ENCODE data around the gene LTBP4. TPM values are rescaled to one million over a fixed set of nuclear protein-coding genes. Genes with fewer than 3 reads are reported as not detected.

Gene LTBP4
- polyA plus RNA-seq, 2 donors: 69.9 to 117 TPM

DNA sequence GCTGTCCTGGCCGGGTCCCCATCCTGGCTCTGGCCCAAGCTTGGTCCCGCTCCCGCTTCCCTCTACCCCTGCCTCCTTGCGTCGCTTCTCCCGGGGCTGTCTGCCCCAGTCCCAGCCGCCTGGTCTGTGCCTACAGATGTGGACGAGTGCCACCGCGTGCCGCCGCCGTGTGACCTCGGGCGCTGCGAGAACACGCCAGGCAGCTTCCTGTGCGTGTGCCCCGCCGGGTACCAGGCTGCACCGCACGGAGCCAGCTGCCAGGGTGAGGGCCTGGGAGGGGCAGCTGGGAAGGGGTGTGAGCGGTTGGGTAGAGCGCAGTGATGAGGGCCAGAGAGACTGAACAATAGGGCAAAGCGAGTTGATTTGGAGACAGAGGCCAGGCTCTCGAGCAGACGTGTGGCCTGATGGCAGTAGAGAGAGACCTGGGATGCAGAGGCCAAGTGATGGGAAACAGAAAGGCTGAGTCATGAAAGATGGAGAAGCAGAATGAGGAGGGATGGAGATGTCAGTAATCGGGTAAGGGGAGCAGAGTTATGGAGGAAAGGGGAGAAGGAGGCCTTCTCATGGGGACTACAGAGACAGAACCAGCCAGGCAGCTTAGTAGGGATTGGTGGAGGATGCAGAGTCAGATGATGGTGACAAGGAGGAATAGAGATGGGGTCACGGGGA is 9.4 kb downstream of the LTBP4 start:
- no peaks in the 10 kb centered on the region for H3K27me3 ChIP-seq (ENCODE audit: control insufficient read depth in 1 of 2, insufficient read depth in 2 of 2, low read length in 2 of 2)
- no peaks in the 10 kb centered on the region for H3K9me3 ChIP-seq (ENCODE audit: control insufficient read depth in 2 of 2, insufficient read depth in 1 of 2, low read depth in 1 of 2, low read length in 1 of 2)
- H3K4me3 ChIP-seq (ENCODE audit: low read depth in 1 of 2, low read length in 2 of 2): peak overlapping the region; percentile 19 to 59
- H3K36me3 ChIP-seq (ENCODE audit: control insufficient read depth in 2 of 2, insufficient read depth in 2 of 2, low read length in 1 of 2): no peaks in the 10 kb centered on the region
- peaks cover 3 to 42% of the 10 kb centered on the region in 2 donors for H3K4me1 ChIP-seq (ENCODE audit: control insufficient read depth in 2 of 2, insufficient read depth in 2 of 2, low read length in 1 of 2)
- WGBS, 2 donors: 21 to 27% methylated on average over 29 of the region's 29 CpGs
- H3K27ac ChIP-seq (ENCODE audit: low read depth in 2 of 2, low read length in 1 of 2): peak overlapping the region; percentile 95 to 98

DNA sequence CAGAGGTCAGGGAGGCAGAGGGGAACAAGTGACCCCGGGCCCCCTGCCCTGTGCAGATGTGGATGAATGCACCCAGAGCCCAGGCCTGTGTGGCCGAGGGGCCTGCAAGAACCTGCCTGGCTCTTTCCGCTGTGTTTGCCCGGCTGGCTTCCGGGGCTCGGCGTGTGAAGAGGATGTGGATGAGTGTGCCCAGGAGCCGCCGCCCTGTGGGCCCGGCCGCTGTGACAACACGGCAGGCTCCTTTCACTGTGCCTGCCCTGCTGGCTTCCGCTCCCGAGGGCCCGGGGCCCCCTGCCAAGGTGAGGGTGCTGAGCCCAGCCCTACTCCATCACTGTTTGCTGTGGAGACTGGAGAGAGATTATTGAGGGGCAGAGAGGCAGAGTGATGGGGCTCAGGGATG is 9.9 kb downstream of the LTBP4 start:
- H3K9me3 ChIP-seq (ENCODE audit: control insufficient read depth in 2 of 2, insufficient read depth in 1 of 2, low read depth in 1 of 2, low read length in 1 of 2): no peaks in the 10 kb centered on the region
- H3K4me1 ChIP-seq (ENCODE audit: control insufficient read depth in 2 of 2, insufficient read depth in 2 of 2, low read length in 1 of 2): peaks cover 3 to 42% of the 10 kb centered on the region in 2 donors
- 50 to 73% methylated on average over 14 to 15 of the region's 15 CpGs for WGBS, 2 donors
- no peaks in the 10 kb centered on the region for H3K36me3 ChIP-seq (ENCODE audit: control insufficient read depth in 2 of 2, insufficient read depth in 2 of 2, low read length in 1 of 2)
- H3K4me3 ChIP-seq (ENCODE audit: low read depth in 1 of 2, low read length in 2 of 2): no peak overlapping the region
- H3K27me3 ChIP-seq (ENCODE audit: control insufficient read depth in 1 of 2, insufficient read depth in 2 of 2, low read length in 2 of 2): no peaks in the 10 kb centered on the region
- H3K27ac ChIP-seq (ENCODE audit: low read depth in 2 of 2, low read length in 1 of 2): peak overlapping the region; percentile 95 to 98

- Histone ChIP-seq H3K4me1 (ENCODE audit: control insufficient read depth in 2 of 2, insufficient read depth in 2 of 2, low read length in 1 of 2) (peaks cover 3 to 42% of the 10 kb centered on the region in 2 donors), H3K36me3 (ENCODE audit: control insufficient read depth in 2 of 2, insufficient read depth in 2 of 2, low read length in 1 of 2) (peaks cover 0 to 5% of the 10 kb centered on the region in 2 donors)
- 86% methylated on average over 10 of the region's 10 CpGs for WGBS, 2 donors
These were observed 10.9 kb downstream of the LTBP4 start for GRCh38 chr19:40611900-40612698.

GRCh38 chr19:40612831-40613689 is 11.9 kb downstream of the LTBP4 start:
- Histone ChIP-seq H3K27ac (ENCODE audit: low read depth in 2 of 2, low read length in 1 of 2) (peak overlapping the region; percentile 88 to 97), H3K27me3 (ENCODE audit: control insufficient read depth in 1 of 2, insufficient read depth in 2 of 2, low read length in 2 of 2) (no peaks in the 10 kb centered on the region), H3K9me3 (ENCODE audit: control insufficient read depth in 2 of 2, insufficient read depth in 1 of 2, low read depth in 1 of 2, low read length in 1 of 2) (no peaks in the 10 kb centered on the region), H3K4me3 (ENCODE audit: low read depth in 1 of 2, low read length in 2 of 2) (peak overlapping the region; percentile 56 to 60), H3K4me1 (ENCODE audit: control insufficient read depth in 2 of 2, insufficient read depth in 2 of 2, low read length in 1 of 2) (peaks cover 3 to 34% of the 10 kb centered on the region in 2 donors), H3K36me3 (ENCODE audit: control insufficient read depth in 2 of 2, insufficient read depth in 2 of 2, low read length in 1 of 2) (peaks cover 0 to 5% of the 10 kb centered on the region in 2 donors)
- 35 to 40% methylated on average over 50 of the region's 50 CpGs for WGBS, 2 donors

More at GRCh38 chr19:40611900-40612698, 10.9 kb downstream of the LTBP4 start:
- Histone ChIP-seq H3K4me3 (ENCODE audit: low read depth in 1 of 2, low read length in 2 of 2) (no peak overlapping the region), H3K27ac (ENCODE audit: low read depth in 2 of 2, low read length in 1 of 2) (peak overlapping the region; percentile 95 to 98), H3K9me3 (ENCODE audit: control insufficient read depth in 2 of 2, insufficient read depth in 1 of 2, low read depth in 1 of 2, low read length in 1 of 2) (no peaks in the 10 kb centered on the region), H3K27me3 (ENCODE audit: control insufficient read depth in 1 of 2, insufficient read depth in 2 of 2, low read length in 2 of 2) (no peaks in the 10 kb centered on the region)

DNA sequence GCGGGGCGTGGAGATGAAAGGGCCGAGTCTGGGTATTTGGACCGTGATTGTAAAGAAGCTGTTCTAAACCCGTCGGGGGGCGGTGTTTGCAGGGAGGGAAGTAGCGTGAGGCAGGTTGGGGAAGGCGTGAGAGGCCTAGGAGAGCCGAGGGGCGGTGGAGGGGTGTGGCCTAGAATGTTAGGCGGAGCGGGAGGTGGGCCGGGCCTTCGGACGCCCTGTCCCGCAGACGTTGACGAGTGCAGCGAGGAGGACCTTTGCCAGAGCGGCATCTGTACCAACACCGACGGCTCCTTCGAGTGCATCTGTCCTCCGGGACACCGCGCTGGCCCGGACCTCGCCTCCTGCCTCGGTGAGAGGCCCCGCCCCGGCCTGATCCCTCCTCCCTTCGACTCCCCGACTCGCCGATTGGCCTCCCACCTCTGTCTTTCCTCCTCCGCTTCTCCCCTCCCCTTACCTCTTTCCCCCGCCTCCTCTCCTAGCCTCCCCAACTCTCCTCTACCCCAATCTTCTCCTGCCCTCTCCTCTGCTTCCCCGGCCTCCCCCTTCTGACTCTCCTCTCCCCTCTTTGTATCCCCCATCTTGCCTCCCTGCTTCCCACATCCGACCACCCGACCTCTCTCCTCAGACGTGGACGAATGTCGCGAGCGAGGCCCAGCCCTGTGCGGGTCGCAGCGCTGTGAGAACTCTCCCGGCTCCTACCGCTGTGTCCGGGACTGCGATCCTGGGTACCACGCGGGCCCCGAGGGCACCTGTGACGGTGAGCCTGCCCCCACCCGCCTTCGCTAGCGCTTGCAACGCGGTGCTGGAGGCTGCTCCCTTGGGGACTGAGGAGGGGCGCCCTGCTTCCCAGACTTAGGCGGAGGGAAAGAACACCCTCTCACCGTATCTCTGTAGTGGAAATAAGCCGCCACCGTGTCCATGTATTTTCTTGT is 12.8 kb downstream of the LTBP4 start:
- Histone ChIP-seq H3K27ac (ENCODE audit: low read depth in 2 of 2, low read length in 1 of 2) (peak overlapping the region; percentile 88 to 97), H3K36me3 (ENCODE audit: control insufficient read depth in 2 of 2, insufficient read depth in 2 of 2, low read length in 1 of 2) (peaks cover 0 to 5% of the 10 kb centered on the region in 2 donors), H3K4me1 (ENCODE audit: control insufficient read depth in 2 of 2, insufficient read depth in 2 of 2, low read length in 1 of 2) (peaks cover 0 to 29% of the 10 kb centered on the region in 2 donors), H3K4me3 (ENCODE audit: low read depth in 1 of 2, low read length in 2 of 2) (peak overlapping the region; percentile 56 to 60), H3K27me3 (ENCODE audit: control insufficient read depth in 1 of 2, insufficient read depth in 2 of 2, low read length in 2 of 2) (no peaks in the 10 kb centered on the region), H3K9me3 (ENCODE audit: control insufficient read depth in 2 of 2, insufficient read depth in 1 of 2, low read depth in 1 of 2, low read length in 1 of 2) (no peaks in the 10 kb centered on the region)
- 11% methylated on average over 57 to 67 of the region's 67 CpGs for WGBS, 2 donors

DNA sequence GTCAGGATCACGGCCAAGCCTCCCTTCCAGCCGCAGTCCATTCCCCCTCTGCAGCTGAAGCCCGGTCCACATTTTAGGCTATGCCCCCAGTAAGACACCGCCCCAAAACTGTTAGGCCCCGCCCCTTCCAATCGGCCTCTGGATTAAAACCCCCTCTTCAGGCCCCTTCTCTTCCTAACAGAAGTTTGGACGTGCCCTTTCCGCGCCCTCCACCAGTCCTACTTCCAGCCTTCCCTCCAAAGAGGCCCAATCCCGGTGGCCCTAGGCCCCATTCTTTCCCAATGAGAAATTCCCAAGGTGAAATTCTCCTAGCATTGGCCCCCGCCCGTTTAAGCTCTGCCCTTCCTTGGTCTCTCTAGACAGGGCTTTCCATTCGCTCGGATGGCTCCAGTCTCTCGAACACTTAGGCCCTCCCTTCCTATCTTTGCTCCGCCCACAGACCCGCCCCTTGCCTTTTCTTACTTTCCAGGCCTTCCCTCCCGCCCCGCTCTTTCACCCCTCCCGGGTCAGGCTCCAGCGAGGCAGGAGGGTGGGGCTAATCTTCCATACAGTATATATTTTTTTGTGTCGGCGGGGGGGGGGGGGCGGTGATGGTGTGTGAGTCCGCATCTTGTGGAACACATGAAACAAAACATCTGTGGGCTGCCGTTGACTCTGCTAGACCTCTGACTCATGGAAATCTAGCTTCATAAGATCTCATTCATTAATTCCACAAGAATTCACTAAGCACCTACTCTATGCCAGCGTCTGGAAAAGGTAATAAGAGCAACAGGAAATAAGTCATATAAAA is 13.6 kb downstream of the LTBP4 start:
- Histone ChIP-seq H3K4me1 (ENCODE audit: control insufficient read depth in 2 of 2, insufficient read depth in 2 of 2, low read length in 1 of 2) (peaks cover 0 to 29% of the 10 kb centered on the region in 2 donors), H3K27ac (ENCODE audit: low read depth in 2 of 2, low read length in 1 of 2) (peak overlapping the region; percentile 88 to 97), H3K9me3 (ENCODE audit: control insufficient read depth in 2 of 2, insufficient read depth in 1 of 2, low read depth in 1 of 2, low read length in 1 of 2) (no peaks in the 10 kb centered on the region), H3K4me3 (ENCODE audit: low read depth in 1 of 2, low read length in 2 of 2) (peak overlapping the region; percentile 56 to 60), H3K36me3 (ENCODE audit: control insufficient read depth in 2 of 2, insufficient read depth in 2 of 2, low read length in 1 of 2) (peaks cover 6 to 8% of the 10 kb centered on the region in 2 donors), H3K27me3 (ENCODE audit: control insufficient read depth in 1 of 2, insufficient read depth in 2 of 2, low read length in 2 of 2) (no peaks in the 10 kb centered on the region)
- WGBS, 2 donors: 13 to 16% methylated on average over 25 to 27 of the region's 27 CpGs

DNA sequence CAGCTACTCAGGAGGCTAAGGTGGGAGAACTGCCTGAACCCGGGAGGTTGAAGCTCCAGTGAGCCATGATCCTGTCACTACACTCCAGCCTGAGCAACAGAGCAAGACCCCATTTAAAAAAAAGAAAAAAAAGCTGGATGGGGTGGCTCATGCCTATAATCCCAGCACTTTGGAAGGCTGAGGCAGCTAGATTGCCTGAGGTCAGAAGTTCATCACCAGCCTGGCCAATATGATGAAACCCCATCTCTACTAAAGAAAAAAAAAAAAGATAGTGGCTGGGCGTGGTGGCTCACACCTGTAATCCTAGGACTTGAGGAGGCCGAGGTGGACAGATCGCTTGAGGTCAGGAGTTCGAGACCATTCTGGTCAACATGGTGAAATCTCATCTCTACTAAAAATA is 15.0 kb downstream of the LTBP4 start:
- Histone ChIP-seq H3K4me1 (ENCODE audit: control insufficient read depth in 2 of 2, insufficient read depth in 2 of 2, low read length in 1 of 2) (peaks cover 0 to 22% of the 10 kb centered on the region in 2 donors), H3K27me3 (ENCODE audit: control insufficient read depth in 1 of 2, insufficient read depth in 2 of 2, low read length in 2 of 2) (no peaks in the 10 kb centered on the region), H3K27ac (ENCODE audit: low read depth in 2 of 2, low read length in 1 of 2) (no peak overlapping the region), H3K4me3 (ENCODE audit: low read depth in 1 of 2, low read length in 2 of 2) (no peak overlapping the region), H3K9me3 (ENCODE audit: control insufficient read depth in 2 of 2, insufficient read depth in 1 of 2, low read depth in 1 of 2, low read length in 1 of 2) (no peaks in the 10 kb centered on the region), H3K36me3 (ENCODE audit: control insufficient read depth in 2 of 2, insufficient read depth in 2 of 2, low read length in 1 of 2) (peaks cover 7 to 10% of the 10 kb centered on the region in 2 donors)
- WGBS, 2 donors: 74 to 79% methylated on average over 5 of the region's 5 CpGs

- no peak overlapping the region for H3K4me3 ChIP-seq (ENCODE audit: low read depth in 1 of 2, low read length in 2 of 2)
- peaks cover 8 to 13% of the 10 kb centered on the region in 2 donors for H3K36me3 ChIP-seq (ENCODE audit: control insufficient read depth in 2 of 2, insufficient read depth in 2 of 2, low read length in 1 of 2)
- no peaks in the 10 kb centered on the region for H3K27me3 ChIP-seq (ENCODE audit: control insufficient read depth in 1 of 2, insufficient read depth in 2 of 2, low read length in 2 of 2)
- 94% methylated on average over 17 of the region's 17 CpGs for WGBS, 2 donors
- peaks cover 0 to 15% of the 10 kb centered on the region in 2 donors for H3K4me1 ChIP-seq (ENCODE audit: control insufficient read depth in 2 of 2, insufficient read depth in 2 of 2, low read length in 1 of 2)
- H3K27ac ChIP-seq (ENCODE audit: low read depth in 2 of 2, low read length in 1 of 2): no peak overlapping the region
- no peaks in the 10 kb centered on the region for H3K9me3 ChIP-seq (ENCODE audit: control insufficient read depth in 2 of 2, insufficient read depth in 1 of 2, low read depth in 1 of 2, low read length in 1 of 2)
These were observed 15.8 kb downstream of the LTBP4 start for GRCh38 chr19:40616941-40617340.
